ENCODE data around the gene AICDA.

- no peak for TF ChIP-seq CTCF (IDR thresholded peaks at IDR 0.05)
- no peak for TF ChIP-seq POLR2A (IDR thresholded peaks at IDR 0.05)
Observed at GRCh38 chr12:8606890-8607289, 5.8 kb downstream of the AICDA start.
